Measurements from ENCODE around the gene PSMD2.
"Not testable (repeated sequence)": the region's sequence is repeated elsewhere in the genome, so short reads cannot be mapped to it uniquely, and the experiment has no call there.

PSMD2 gene

DNA sequence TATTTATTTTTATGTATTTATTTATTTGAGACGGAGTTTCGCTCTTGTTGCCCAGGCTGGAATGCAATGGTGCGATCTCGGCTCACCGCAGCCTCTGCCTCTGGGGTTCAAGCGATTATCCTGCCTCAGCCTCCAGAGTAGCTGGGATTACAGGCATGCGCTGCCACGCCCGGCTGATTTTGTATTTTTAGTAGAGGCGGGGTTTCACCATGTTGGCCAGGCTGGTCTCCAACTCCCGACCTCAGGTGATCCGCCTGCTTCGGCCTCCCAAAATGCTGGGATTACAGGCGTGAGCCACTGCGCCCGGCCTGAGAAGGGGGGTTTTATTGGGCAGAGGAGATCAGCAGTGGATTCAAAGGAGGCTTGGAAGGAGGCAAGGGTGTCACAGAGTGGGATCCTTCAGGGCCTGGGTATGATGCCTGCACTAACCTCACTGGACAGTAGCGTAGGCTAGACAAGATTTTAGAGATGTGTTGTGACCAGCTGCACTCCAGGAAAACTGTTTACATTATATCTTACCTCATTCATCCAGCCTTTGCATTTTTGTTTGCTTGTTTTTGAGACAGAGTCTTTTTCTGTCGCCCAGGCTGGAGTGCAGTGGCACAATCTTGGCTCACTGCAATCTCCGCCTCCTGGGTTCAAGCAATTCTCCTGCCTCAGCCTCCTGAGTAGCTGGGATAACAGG, 40.6 kb downstream of the PSMD2 start:
- DNase-seq (ENCODE audit: low read depth), result not testable (repeated sequence)

DNA sequence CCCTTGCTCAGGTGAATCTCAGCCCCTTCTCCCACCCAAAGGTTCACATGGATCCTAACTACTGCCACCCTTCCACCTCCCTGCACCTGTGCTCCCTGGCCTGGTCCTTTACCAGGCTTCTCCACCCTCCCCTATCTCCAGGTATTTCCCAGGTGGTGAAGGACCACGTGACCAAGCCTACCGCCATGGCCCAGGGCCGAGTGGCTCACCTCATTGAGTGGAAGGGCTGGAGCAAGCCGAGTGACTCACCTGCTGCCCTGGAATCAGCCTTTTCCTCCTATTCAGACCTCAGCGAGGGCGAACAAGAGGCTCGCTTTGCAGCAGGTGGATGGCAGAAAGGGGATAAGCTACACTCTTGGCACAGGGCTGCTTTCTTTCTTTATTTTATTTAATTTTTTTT, 42.9 kb downstream of the PSMD2 start:
- DNase-seq (ENCODE audit: low read depth), result no peak

DNA sequence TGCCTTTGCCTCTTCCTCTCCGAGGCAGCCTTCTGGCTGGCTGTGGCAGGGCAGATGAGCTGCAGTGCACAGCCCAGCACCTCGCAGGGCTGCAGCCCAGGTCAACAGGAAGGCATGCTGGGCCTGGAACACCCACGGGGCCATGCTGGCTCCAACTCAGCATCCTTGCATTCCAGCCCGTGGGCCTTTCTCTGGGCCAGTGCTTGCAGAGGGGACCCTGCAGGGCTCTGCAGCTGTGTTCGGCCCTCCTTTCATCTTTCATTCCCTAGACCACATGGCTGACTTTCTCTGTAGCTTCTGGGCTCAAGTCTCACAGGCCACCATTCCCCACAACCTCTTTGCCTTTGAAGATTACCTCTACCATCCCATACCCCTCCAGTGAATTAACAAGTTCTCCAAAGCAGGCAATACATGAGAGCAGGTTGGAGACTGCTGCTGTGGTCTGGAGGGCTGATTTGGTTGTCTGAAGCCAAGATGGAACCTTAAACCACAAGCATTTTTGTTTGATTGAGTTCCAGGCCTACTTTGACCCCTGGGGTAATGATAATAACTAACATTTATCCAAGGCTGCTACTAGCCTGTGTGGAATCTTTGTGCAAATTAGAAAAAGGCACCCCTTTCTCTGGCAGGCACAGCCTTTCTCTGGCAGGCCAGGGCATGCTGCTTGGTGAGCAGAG, 44.3 kb downstream of the PSMD2 start:
- DNase-seq (ENCODE audit: low read depth), result no peak

DNA sequence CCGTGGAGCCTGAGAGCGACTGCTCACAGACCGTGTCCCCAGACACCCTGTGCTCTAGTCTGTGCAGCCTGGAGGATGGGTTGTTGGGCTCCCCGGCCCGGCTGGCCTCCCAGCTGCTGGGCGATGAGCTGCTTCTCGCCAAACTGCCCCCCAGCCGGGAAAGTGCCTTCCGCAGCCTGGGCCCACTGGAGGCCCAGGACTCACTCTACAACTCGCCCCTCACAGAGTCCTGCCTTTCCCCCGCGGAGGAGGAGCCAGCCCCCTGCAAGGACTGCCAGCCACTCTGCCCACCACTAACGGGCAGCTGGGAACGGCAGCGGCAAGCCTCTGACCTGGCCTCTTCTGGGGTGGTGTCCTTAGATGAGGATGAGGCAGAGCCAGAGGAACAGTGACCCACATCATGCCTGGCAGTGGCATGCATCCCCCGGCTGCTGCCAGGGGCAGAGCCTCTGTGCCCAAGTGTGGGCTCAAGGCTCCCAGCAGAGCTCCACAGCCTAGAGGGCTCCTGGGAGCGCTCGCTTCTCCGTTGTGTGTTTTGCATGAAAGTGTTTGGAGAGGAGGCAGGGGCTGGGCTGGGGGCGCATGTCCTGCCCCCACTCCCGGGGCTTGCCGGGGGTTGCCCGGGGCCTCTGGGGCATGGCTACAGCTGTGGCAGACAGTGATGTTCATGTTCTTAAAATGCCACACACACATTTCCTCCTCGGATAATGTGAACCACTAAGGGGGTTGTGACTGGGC, 45.7 kb downstream of the PSMD2 start:
- no peak for DNase-seq (ENCODE audit: low read depth)

DNA sequence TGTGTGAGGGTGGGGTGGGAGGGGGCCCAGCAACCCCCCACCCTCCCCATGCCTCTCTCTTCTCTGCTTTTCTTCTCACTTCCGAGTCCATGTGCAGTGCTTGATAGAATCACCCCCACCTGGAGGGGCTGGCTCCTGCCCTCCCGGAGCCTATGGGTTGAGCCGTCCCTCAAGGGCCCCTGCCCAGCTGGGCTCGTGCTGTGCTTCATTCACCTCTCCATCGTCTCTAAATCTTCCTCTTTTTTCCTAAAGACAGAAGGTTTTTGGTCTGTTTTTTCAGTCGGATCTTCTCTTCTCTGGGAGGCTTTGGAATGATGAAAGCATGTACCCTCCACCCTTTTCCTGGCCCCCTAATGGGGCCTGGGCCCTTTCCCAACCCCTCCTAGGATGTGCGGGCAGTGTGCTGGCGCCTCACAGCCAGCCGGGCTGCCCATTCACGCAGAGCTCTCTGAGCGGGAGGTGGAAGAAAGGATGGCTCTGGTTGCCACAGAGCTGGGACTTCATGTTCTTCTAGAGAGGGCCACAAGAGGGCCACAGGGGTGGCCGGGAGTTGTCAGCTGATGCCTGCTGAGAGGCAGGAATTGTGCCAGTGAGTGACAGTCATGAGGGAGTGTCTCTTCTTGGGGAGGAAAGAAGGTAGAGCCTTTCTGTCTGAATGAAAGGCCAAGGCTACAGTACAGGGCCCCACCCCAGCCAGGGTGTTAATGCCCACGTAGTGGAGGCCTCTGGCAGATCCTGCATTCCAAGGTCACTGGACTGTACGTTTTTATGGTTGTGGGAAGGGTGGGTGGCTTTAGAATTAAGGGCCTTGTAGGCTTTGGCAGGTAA, 46.5 kb downstream of the PSMD2 start:
- DNase-seq (ENCODE audit: low read depth), result no peak

DNA sequence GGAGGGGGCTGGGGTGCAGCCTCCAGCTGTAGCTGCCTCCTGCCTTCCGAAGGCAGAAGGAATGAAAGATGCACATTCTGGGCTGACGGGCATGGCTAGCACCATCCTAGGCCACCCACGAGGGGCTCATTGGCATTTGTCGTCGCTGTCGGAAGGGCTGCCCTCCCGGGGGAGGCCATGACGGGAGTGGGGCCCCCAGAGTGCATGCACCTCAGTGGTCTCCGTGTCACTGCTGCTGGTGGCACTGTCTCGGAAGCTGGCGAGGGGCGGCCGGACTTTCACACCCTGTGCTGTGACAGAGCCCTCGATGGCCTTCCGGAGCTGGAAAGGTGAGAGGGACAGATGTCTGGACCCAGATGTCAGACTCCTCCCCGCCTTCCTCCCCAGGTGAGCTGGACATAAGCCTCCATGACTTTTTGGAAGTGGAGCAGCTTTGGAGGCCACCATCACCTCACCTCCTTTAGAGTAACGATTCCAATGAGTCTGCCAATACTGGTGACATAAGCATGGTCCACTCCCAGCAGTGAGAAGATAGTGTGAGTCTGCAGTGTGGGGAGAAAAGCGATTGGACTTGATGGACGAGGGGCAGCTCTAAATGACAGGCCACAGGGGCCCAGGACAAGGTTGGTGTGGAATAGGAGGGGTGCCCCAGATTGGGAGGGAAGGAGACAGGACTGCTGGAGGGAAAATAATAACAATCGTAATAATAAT, 47.6 kb downstream of the PSMD2 start:
- DNase-seq (ENCODE audit: low read depth), result no peak

DNA sequence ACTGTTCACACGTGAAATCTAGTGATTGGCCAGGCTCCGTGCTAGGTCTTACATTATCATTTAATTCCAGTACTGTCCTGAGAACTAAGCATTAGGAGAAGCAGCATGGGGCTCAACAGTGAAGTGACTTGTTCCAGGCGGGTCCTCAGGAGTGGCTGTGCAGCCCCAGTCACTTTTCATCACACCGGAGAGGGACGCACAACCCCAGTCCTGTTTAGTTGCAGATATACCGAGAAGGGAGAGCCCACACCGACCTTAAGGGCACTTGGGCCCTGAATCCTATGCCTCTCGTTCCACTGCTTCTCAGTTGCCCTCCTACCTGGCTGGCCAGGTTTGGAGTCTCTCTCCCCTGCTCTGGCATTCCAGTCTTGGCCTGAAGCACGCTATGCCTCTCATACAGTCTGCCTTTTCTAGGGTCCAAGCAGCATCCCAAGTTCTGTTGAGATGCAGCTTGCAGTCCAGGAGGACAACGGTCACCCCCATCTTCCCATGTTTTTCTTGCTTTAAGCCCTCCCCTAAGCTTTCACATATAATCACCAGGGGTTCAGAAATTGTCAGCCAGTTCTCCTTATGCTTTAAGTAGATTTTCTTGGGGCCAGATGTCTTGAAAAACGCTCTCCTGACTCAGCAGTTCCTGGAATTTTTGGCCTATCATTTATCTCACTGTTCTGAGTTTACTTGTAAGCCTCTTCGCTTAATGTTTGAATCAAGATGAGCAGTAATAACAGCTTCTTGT, 48.4 kb downstream of the PSMD2 start:
- DNase-seq (ENCODE audit: low read depth), result no peak

DNA sequence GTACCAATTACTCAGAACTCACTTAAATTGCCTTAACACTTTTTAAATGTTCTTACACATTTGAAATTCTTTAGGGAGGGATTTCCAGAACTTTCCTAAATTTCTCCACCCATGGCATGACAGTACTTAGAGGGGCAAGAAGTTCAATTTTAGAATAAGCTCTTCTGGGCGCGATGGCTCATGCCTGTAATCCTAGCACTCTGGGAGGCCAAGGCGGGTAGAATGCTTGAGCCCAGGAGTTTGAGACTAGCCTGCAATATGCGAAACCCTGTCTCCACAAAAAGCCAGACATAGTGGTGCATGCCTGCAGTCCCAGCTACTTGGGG, 49.0 kb downstream of the PSMD2 start:
- no peak for DNase-seq (ENCODE audit: low read depth)

DNA sequence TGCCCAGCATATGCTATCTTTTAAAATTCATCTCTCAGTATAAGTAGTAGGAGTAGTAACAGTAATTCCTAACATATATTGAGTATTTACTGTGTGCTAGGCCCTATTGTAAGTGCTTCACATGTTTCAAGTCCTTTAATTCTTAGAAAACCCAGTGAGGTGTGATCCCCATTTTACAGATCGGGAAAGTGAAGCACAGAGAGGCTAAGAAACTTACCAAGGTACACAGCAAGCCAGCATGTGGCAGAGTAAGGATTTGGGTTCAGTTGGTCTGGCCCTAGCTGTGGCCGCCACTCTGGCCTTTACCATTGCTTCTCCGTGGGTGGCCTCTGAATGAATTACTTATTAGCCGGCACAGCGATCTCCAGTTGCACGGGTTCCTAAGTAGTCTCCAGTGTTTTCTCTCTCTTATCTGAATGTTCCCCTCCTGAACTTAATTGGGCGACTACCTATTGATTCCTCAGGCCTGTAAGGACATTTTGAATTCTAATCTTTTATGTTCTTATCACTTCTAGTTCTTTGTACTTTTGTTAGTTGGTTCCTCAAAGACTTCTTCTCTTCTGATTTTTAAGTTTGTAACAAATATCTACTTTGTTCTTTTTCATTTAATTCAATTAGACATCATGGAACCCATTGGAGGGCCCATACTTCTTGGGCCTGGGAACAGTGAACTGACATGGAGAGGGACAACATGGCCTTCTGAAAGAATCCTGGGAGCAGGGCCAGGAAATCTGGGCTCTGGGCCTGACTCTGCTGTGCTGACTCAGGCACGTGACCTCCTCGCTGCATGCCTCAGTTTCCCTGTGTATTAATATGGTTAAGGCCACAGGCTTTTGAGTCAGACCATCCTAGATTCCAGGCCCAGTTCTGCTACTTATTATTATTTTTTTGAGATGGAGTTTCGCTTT, 50.8 kb downstream of the PSMD2 start:
- DNase-seq (ENCODE audit: low read depth), result no peak

DNA sequence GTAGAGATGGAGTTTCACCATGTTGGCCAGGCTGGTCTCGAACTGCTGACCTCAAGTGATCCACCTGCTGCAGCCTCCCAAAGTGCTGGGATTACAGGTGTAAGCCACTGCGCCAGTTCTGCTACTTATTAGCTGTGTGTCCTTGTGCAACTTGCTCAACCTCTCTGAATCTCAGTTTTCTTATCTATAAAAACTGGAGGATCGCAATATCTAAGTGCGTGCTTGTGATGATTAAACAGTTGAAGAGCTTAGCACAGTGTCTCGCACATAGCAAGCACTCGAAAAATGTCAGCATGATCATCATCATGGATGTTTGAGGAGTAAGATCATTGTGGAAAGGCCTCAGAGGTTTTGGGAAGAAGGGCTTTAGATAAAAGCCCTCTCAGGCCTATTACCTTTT, 51.6 kb downstream of the PSMD2 start:
- no peak for DNase-seq (ENCODE audit: low read depth)

DNA sequence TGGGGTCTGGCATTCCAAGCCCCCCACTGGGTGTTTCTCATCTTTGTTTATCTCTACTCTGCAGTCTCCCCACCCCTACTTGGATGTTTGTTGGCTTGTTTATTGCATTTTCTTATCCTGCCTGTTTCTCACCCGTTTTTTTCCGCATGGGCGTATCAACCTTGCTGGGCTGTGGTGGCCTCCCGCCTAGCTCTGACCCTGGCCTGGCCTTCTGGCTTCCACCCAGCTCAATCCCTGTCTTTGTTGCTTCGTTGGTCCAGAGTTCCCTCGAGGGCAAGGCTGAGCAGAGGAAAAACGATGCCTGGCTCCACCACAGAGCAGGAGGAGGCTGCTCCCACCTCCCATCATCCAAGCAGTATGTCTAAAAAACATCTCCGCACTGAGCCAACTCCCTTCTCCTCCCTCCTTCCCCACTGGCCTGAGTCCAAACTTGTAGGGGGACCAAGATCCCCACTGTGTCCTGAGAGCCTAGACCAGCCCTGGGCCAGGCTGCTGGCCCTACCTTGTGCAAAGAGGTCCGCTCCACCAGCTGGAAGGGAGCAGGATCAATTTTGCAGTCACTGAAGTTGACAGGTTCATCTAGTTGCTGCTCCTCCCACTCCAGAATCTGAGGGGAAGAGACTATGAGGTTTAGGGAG, 52.6 kb downstream of the PSMD2 start:
- no peak for DNase-seq (ENCODE audit: low read depth)

DNA sequence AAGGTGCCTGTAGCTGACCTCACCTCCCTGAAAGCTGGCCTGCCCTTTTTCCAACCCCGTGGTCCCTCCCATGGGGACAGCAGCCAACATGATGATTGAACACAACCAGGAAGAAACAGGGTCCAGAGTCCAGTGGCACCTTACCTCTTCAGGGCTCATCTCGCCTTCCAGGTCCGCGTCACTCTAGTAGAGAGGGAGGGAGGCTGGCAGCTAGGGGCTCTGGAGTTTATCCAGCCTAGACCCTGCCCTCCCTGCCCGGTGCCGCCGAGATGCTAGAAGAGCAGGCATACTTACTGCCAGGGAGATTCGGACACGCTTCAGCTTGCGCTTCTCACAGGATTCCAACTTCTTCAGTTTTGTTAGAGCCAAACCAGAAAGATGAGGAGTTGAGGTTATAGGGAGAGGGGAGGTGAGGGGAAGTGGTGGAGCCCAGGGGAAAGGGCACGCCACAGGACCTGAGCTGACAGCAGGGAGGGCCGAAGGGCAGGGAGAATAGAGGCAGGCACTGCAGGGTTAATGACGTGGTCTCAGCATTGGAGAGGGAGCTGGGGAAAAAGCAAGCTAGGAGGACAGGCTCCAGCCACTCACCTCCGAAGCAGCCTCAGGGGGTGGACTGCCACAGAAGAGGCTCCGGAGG, 53.2 kb downstream of the PSMD2 start:
- no peak for DNase-seq (ENCODE audit: low read depth)

DNA sequence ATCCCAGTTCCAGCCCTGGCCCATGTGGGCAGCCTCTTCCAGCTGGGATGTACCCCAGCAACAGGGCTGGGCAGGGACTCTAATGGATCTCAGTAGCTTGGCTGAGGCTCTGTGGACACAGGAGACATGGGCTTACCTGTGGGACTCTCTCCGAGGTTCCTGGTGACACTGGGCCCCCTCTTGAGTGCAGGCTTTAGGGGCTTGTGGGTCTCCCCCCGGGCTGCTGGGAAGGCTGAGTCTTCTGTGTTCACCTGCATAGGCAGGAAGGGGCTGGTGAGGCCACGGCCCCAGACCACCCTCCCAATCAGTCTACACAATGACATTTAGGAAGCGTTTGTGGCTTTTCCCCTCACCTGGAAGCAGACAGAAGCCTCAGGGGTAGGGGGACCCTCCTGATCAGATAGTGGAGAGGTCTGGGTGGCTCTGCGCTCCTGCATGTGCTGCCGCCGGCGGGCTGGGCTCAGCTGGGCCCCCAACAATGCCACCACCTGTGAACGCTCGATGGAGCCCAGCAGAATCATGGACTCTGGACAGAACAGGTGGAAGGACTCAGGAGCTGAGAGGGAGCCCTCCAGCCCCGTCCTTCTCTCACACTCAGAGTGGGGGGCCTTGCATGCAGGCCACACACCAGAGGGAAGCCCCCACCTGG, 54.0 kb downstream of the PSMD2 start:
- no peak for DNase-seq (ENCODE audit: low read depth)

DNA sequence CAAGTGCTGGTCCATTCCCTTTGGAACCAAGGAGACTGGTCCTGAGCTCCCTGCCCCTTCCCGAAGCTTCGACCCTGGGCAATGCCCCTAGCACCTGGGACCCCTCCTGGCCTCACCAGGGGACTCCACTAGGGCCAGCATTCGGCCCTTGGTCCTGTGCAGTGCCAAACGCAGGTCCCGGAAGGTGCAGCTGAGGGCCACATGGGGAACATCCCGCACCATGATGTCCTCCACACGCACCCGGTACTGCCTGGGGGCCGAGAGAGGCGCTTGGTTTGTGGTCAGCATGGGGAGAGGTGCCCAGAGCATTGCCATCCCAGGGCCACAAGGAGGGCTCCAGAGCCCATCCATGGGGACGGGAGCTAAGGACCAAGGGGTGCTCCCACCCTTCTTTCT, 54.5 kb downstream of the PSMD2 start:
- DNase-seq (ENCODE audit: low read depth), result no peak

DNA sequence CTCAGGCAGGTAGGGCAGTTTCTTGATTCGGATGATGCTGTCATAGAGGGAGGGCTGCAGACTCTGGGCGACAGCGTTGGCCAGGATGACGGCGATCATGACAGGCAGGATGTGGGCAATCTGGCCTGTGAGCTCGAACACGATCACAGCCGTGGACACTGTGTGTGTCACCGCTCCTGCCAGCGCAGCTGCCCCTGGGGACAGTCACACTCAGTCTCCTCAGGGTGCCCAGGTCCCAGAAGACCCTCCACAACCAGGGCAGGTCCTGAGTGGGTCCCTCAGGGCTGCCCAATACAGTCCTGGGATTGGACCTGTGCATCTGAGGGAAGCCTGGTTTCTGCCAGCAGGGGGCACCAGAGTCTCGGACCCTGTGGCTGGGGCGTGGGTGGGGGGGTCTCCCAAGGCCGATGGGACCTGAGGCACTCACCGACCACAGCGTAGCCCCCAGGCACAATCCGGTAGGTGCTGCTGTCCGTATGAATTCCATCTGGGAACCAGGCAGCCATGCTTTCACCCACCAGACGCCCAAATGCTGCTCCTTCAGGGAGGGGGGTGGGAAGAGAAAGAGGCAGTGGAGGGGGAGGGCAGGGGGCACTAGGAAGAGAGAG, 55.2 kb downstream of the PSMD2 start:
- DNase-seq (ENCODE audit: low read depth), result peak; percentile 52

DNA sequence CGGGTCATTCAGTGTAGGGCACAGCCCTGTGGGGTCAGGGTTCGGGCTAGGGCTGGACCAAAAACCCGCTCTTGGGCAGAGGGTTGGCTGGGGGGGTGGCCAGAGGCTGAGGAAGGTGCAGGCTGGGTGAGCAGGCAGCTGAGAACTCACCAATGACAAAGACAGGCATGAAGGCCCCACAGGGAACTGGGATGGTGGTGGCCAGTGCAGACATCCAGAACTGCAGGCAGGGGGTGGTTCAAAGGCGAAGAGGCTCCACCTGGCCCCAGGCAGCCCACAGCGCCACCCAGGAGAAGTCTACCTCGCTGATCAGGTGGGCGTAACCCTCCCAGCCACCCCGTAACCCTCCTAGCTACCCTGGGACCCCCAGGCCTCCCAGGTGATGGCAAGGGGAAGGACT, 55.7 kb downstream of the PSMD2 start:
- no peak for DNase-seq (ENCODE audit: low read depth)

DNA sequence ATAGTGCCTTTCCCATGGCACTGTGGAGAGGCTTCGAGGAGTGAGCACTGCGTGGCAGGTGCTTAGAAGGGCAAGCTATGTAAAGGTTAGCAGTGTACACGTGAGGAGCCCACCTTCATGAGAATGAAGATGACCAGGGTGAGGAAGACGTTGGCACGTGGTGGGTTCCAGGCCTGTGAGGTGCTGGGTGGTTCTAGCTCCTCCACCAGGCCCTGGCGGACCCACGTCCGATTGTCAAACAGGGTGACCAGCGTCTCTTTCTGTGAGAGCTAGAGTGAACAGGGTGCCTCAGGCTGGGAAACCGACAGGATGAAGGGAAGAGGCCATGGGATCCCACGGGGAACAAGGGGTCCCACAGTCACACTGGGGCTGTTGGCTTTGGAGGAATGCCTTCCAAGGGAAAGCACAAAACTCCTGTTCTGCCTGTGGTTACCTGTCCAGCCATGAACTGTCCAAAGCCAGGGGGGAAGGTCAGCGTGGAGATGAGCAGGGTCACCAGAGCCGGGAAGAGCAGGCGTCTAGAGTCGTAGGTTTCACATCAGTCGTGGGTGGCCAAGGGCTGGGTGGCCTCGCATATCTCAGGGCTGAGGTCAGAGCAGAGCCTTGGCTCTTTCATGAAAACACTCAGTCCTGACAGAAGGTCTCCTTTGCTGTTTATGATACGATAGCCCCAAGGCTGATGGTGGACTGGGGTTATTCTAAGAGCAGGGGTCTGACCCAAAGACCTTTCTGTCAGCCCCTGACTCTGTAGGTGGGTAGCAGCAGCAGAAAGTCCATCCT, 56.4 kb downstream of the PSMD2 start:
- DNase-seq (ENCODE audit: low read depth), result no peak
